HepG2 (cell line): ENCODE data around the gene CTXN1. TPM values are rescaled to one million over a fixed set of nuclear protein-coding genes. Genes with fewer than 3 reads are reported as not detected.

ENCODE experiments used
- AGO2 ChIP-seq: fragments of 200-400 bp; formaldehyde crosslinking; optimal IDR thresholded peaks from 2 replicates; pipeline ENCODE3; 2017; ENCODE audit warnings: mild to moderate bottlenecking, low read depth, low read length, moderate library complexity
- FLYWCH1 ChIP-seq: sonication (generic); formaldehyde crosslinking; IDR thresholded peaks from 2 replicates; pipeline ENCODE4 v1.8.1; 2023; ENCODE audit warnings: mild to moderate bottlenecking, missing genetic modification reagents
- HOXA7 ChIP-seq: sonication (generic); formaldehyde crosslinking; IDR thresholded peaks from 2 replicates; pipeline ENCODE4 v1.8.1; 2022; ENCODE audit warnings: mild to moderate bottlenecking, missing genetic modification reagents, moderate library complexity
- MEIS2 ChIP-seq: sonication (generic); formaldehyde crosslinking; IDR thresholded peaks from 2 replicates; pipeline ENCODE4 v1.9.0; 2021; ENCODE audit warnings: mild to moderate bottlenecking, missing genetic modification reagents
- NKX3-1 ChIP-seq: sonication (generic); formaldehyde crosslinking; IDR thresholded peaks from 2 replicates; pipeline ENCODE4 v1.5.0; 2020; ENCODE audit warnings: missing genetic modification reagents
- PITX1 ChIP-seq: sonication (generic); formaldehyde crosslinking; IDR thresholded peaks from 2 replicates; pipeline ENCODE4 v1.5.1; 2020; ENCODE audit warnings: mild to moderate bottlenecking, missing genetic modification reagents
- POLR2AphosphoS5 ChIP-seq: IDR thresholded peaks from 2 replicates; pipeline ENCODE4 v1.6.1; 2012; ENCODE audit warnings: low read depth, low read length
- SAFB2 ChIP-seq: sonication (generic); formaldehyde crosslinking; IDR thresholded peaks from 2 replicates; pipeline ENCODE4 v1.5.1; 2020; ENCODE audit warnings: missing genetic modification reagents, low read depth, mild to moderate bottlenecking, borderline replicate concordance
- SMARCC2 ChIP-seq: fragments of 450-650 bp; IDR thresholded peaks from 2 replicates; pipeline ENCODE4 v1.6.1; 2017; ENCODE audit warnings: antibody characterized with exemption, mild to moderate bottlenecking
- SP4 ChIP-seq: sonication (generic); formaldehyde crosslinking; IDR thresholded peaks from 2 replicates; pipeline ENCODE4 v1.8.1; 2023; ENCODE audit warnings: mild to moderate bottlenecking, missing genetic modification reagents
- U2AF2 ChIP-seq: fragments of 200-400 bp; formaldehyde crosslinking; IDR thresholded peaks from 2 replicates; pipeline ENCODE4 v1.6.1; 2017; ENCODE audit warnings: low read depth, mild to moderate bottlenecking, low read length
- XRCC5 ChIP-seq: fragments of 200-400 bp; formaldehyde crosslinking; optimal IDR thresholded peaks from 2 replicates; pipeline ENCODE3; 2017; ENCODE audit warnings: mild to moderate bottlenecking, low read length
- ZNF234 ChIP-seq: sonication (generic); formaldehyde crosslinking; conservative IDR thresholded peaks from 2 replicates; pipeline ENCODE4 v1.5.1; 2020; ENCODE audit warnings: mild to moderate bottlenecking, missing genetic modification reagents
- ZNF251 ChIP-seq: sonication (generic); formaldehyde crosslinking; IDR thresholded peaks from 2 replicates; pipeline ENCODE4 v1.9.0; 2021; ENCODE audit warnings: mild to moderate bottlenecking, missing genetic modification reagents
- ZNF274 ChIP-seq: sonication (generic); formaldehyde crosslinking; IDR thresholded peaks from 2 replicates; pipeline ENCODE4 v1.5.1; 2020; ENCODE audit warnings: mild to moderate bottlenecking, missing genetic modification reagents
- ZNF282 ChIP-seq: fragments of 450-650 bp; IDR thresholded peaks from 2 replicates; pipeline ENCODE4 v1.6.1; 2018; ENCODE audit not compliant: partially characterized antibody
- ZNF546 ChIP-seq: sonication (generic); formaldehyde crosslinking; conservative IDR thresholded peaks from 2 replicates; pipeline ENCODE4 v1.8.1; 2023; ENCODE audit warnings: mild to moderate bottlenecking, missing genetic modification reagents
- ZNF577 ChIP-seq: sonication (generic); formaldehyde crosslinking; IDR thresholded peaks from 2 replicates; pipeline ENCODE4 v1.4.0; 2020; ENCODE audit warnings: mild to moderate bottlenecking, low read depth, missing genetic modification reagents, borderline replicate concordance
- ZNF720 ChIP-seq: sonication (generic); formaldehyde crosslinking; IDR thresholded peaks from 2 replicates; pipeline ENCODE4 v1.4.0; 2020; ENCODE audit warnings: missing genetic modification reagents
- ZNF724P ChIP-seq: sonication (generic); formaldehyde crosslinking; IDR thresholded peaks from 2 replicates; pipeline ENCODE4 v1.8.0; 2022; ENCODE audit warnings: missing genetic modification reagents, borderline replicate concordance
- polyA plus RNA-seq, 8 experiments: library from polyadenylated mRNA; depleted of rRNA in 3 of 8; stranded (reverse) in 7 of 8; unstranded in 1 of 8; fragments of >200 nt; fragmentation: Illumina TruSeq in 4 of 8; extraction: Trizol in 4 of 8; gene quantifications; 2 replicates each; pipeline versions ENCODE4 v1.2.1 to v1.2.3, GENCODE V29; 2011 to 2016; ENCODE audit warnings: low read depth in 4 of 8, missing spikeins in 1 of 8, mixed read lengths in 1 of 8; ENCODE audit not compliant: insufficient read depth in 1 of 8
- total RNA-seq, 5 experiments: library from RNA; depleted of rRNA; stranded (reverse); fragments of >200 nt; fragmentation: Illumina TruSeq; extraction: Trizol; gene quantifications; 2 replicates each; pipeline ENCODE4 v1.2.3, GENCODE V29; 2016; ENCODE audit warnings: low read depth in 1 of 5
- TF ChIP-seq, protein P1 (sequence below): sonication (generic); formaldehyde crosslinking; IDR thresholded peaks from 2 replicates; pipeline ENCODE4 v1.4.0; 2020; ENCODE audit warnings: missing genetic modification reagents
- TF ChIP-seq, protein P2 (sequence below): sonication (generic); formaldehyde crosslinking; IDR thresholded peaks from 2 replicates; pipeline ENCODE4 v1.5.1; 2020; ENCODE audit warnings: mild to moderate bottlenecking, missing genetic modification reagents, moderate library complexity
- TF ChIP-seq, protein P3 (sequence below): sonication (generic); formaldehyde crosslinking; IDR thresholded peaks from 2 replicates; pipeline ENCODE4 v1.5.0; 2020; ENCODE audit warnings: missing genetic modification reagents
- TF ChIP-seq, protein P4 (sequence below): sonication (generic); formaldehyde crosslinking; IDR thresholded peaks from 2 replicates; pipeline ENCODE4 v1.5.0; 2020; ENCODE audit warnings: mild to moderate bottlenecking, missing genetic modification reagents, borderline replicate concordance

The CTXN1 gene
- total and polyA plus RNA-seq, 2 of the 13 experiments (the other 11 are each of a cell fraction or from before 2014, with no cell fraction given) = 0.11 TPM; not detected in 1

DNA sequence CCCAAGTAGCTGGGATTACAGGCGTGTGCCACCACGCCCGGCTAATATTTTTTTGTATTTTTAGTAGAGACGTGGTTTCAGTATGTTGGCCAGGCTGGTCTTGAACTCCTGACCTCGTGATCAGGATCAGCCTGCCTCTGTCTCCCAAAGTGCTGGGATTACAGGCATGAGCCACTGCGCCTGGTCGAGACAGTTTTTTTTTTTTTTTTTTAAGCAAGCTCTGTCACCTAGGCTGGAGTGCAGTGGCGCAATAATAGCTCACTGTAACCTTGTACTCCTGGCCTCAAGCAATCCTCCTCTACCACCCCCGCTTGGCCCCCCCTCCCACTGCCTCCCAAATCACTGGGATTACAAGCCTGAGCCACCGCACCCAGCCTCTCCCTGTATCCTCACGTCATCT is 28.6 kb downstream of the CTXN1 start (continued):
- TF ChIP-seq, protein P1, sequence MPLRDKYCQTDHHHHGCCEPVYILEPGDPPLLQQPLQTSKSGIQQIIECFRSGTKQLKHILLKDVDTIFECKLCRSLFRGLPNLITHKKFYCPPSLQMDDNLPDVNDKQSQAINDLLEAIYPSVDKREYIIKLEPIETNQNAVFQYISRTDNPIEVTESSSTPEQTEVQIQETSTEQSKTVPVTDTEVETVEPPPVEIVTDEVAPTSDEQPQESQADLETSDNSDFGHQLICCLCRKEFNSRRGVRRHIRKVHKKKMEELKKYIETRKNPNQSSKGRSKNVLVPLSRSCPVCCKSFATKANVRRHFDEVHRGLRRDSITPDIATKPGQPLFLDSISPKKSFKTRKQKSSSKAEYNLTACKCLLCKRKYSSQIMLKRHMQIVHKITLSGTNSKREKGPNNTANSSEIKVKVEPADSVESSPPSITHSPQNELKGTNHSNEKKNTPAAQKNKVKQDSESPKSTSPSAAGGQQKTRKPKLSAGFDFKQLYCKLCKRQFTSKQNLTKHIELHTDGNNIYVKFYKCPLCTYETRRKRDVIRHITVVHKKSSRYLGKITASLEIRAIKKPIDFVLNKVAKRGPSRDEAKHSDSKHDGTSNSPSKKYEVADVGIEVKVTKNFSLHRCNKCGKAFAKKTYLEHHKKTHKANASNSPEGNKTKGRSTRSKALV (CRISPR knock-in tag) = 0 out of 2 replicates have a peak, but pooled peaks have one; percentile 36
- TF ChIP-seq NKX3-1 (CRISPR knock-in tag) (no peak), SP4 (CRISPR knock-in tag) (peak; percentile 59; the same call in 1 of the 2 replicates), ZNF282 (no peak), ZNF251 (CRISPR knock-in tag) (no peak), POLR2AphosphoS5 (no peak), SMARCC2 (no peak), XRCC5 (no peak), ZNF234 (CRISPR knock-in tag) (0 out of 2 replicates have a peak, but pooled peaks have one; percentile 45), ZNF720 (CRISPR knock-in tag) (no peak), MEIS2 (no peak), ZNF274 (CRISPR knock-in tag) (no peak), ZNF724P (CRISPR knock-in tag) (no peak), FLYWCH1 (CRISPR knock-in tag) (no peak), ZNF546 (no peak), U2AF2 (no peak), PITX1 (peak; percentile 92), ZNF577 (no peak), AGO2 (no peak), SAFB2 (no peak), HOXA7 (no peak)
- TF ChIP-seq, protein P2, sequence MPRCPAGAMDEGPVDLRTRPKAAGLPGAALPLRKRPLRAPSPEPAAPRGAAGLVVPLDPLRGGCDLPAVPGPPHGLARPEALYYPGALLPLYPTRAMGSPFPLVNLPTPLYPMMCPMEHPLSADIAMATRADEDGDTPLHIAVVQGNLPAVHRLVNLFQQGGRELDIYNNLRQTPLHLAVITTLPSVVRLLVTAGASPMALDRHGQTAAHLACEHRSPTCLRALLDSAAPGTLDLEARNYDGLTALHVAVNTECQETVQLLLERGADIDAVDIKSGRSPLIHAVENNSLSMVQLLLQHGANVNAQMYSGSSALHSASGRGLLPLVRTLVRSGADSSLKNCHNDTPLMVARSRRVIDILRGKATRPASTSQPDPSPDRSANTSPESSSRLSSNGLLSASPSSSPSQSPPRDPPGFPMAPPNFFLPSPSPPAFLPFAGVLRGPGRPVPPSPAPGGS (CRISPR knock-in tag) = no peak
- TF ChIP-seq, protein P3, sequence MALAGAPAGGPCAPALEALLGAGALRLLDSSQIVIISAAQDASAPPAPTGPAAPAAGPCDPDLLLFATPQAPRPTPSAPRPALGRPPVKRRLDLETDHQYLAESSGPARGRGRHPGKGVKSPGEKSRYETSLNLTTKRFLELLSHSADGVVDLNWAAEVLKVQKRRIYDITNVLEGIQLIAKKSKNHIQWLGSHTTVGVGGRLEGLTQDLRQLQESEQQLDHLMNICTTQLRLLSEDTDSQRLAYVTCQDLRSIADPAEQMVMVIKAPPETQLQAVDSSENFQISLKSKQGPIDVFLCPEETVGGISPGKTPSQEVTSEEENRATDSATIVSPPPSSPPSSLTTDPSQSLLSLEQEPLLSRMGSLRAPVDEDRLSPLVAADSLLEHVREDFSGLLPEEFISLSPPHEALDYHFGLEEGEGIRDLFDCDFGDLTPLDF (CRISPR knock-in tag) = no peak
- TF ChIP-seq, protein P4, sequence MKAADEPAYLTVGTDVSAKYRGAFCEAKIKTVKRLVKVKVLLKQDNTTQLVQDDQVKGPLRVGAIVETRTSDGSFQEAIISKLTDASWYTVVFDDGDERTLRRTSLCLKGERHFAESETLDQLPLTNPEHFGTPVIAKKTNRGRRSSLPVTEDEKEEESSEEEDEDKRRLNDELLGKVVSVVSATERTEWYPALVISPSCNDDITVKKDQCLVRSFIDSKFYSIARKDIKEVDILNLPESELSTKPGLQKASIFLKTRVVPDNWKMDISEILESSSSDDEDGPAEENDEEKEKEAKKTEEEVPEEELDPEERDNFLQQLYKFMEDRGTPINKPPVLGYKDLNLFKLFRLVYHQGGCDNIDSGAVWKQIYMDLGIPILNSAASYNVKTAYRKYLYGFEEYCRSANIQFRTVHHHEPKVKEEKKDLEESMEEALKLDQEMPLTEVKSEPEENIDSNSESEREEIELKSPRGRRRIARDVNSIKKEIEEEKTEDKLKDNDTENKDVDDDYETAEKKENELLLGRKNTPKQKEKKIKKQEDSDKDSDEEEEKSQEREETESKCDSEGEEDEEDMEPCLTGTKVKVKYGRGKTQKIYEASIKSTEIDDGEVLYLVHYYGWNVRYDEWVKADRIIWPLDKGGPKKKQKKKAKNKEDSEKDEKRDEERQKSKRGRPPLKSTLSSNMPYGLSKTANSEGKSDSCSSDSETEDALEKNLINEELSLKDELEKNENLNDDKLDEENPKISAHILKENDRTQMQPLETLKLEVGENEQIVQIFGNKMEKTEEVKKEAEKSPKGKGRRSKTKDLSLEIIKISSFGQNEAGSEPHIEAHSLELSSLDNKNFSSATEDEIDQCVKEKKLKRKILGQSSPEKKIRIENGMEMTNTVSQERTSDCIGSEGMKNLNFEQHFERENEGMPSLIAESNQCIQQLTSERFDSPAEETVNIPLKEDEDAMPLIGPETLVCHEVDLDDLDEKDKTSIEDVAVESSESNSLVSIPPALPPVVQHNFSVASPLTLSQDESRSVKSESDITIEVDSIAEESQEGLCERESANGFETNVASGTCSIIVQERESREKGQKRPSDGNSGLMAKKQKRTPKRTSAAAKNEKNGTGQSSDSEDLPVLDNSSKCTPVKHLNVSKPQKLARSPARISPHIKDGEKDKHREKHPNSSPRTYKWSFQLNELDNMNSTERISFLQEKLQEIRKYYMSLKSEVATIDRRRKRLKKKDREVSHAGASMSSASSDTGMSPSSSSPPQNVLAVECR (CRISPR knock-in tag) = peak; percentile 40; the same call in 1 of the 2 replicates
